ENCODE measurements around the gene HPS4.
"Not testable (repeated sequence)": the region's sequence is repeated elsewhere in the genome, so short reads cannot be mapped to it uniquely, and the experiment has no call there.

Gene HPS4

GRCh38 chr22:26443901-26444690 lies 39.5 kb downstream of the HPS4 start:
- no peak for DNase-seq (ENCODE audit: low read depth in 2 of 2)

GRCh38 chr22:26442086-26442756 lies 41.4 kb downstream of the HPS4 start:
- no peak for DNase-seq (ENCODE audit: low read depth in 2 of 2)

- no peak for DNase-seq (ENCODE audit: low read depth in 2 of 2)
Observed at GRCh38 chr22:26439559-26439958, 44.0 kb downstream of the HPS4 start.

- DNase-seq (ENCODE audit: low read depth in 2 of 2), result not testable (repeated sequence)
Observed at GRCh38 chr22:26438776-26439175, 44.8 kb downstream of the HPS4 start.

- no peak for DNase-seq (ENCODE audit: low read depth in 2 of 2)
Observed at GRCh38 chr22:26437694-26438392, 45.7 kb downstream of the HPS4 start.

- no peak for DNase-seq (ENCODE audit: low read depth in 2 of 2)
Observed at GRCh38 chr22:26436903-26437515, 46.6 kb downstream of the HPS4 start.

- no peak for DNase-seq (ENCODE audit: low read depth in 2 of 2)
Observed at GRCh38 chr22:26435327-26436093, 48.1 kb downstream of the HPS4 start.

GRCh38 chr22:26433805-26434204 lies 49.8 kb downstream of the HPS4 start:
- DNase-seq (ENCODE audit: low read depth in 2 of 2), result no peak

GRCh38 chr22:26432619-26433311 lies 50.8 kb downstream of the HPS4 start:
- DNase-seq (ENCODE audit: low read depth in 2 of 2), result no peak

GRCh38 chr22:26431261-26431995 lies 52.2 kb downstream of the HPS4 start:
- DNase-seq (ENCODE audit: low read depth in 2 of 2), result no peak

GRCh38 chr22:26430600-26430999 lies 53.0 kb downstream of the HPS4 start:
- no peak for DNase-seq (ENCODE audit: low read depth in 2 of 2)

GRCh38 chr22:26429458-26430286 lies 53.9 kb downstream of the HPS4 start:
- DNase-seq (ENCODE audit: low read depth in 2 of 2), result no peak

GRCh38 chr22:26428515-26429457 lies 54.8 kb downstream of the HPS4 start, which contains the start of gene ASPHD2:
TSS of gene ASPHD2 (plus strand) at chr22:26429260. CDS start at chr22:26433616, 4,356 bp downstream.
- peak; percentile 42 to 75 for DNase-seq (ENCODE audit: low read depth in 2 of 2)

GRCh38 chr22:26426924-26427323 lies 56.7 kb downstream of the HPS4 start:
- no peak for DNase-seq (ENCODE audit: low read depth in 2 of 2)

GRCh38 chr22:26418620-26419019 lies 65.0 kb downstream of the HPS4 start:
- no peak for DNase-seq (ENCODE audit: low read depth in 2 of 2)

- no peak for DNase-seq (ENCODE audit: low read depth in 2 of 2)
Observed at GRCh38 chr22:26417406-26417805, 66.2 kb downstream of the HPS4 start.

GRCh38 chr22:26416670-26417276 lies 66.8 kb downstream of the HPS4 start:
- DNase-seq (ENCODE audit: low read depth in 2 of 2), result no peak

GRCh38 chr22:26416256-26416655 lies 67.3 kb downstream of the HPS4 start:
- no peak for DNase-seq (ENCODE audit: low read depth in 2 of 2)
